GM18517 (cell line): ENCODE results near the gene PRG2.
"Not testable (repeated sequence)": the region's sequence is repeated elsewhere in the genome, so short reads cannot be mapped to it uniquely, and the experiment has no call there.

Experiments
- ATAC-seq: cut with Tn5 transposase; IDR thresholded peaks from one replicate; pipeline ENCODE4 v1.9.1; 2021; ENCODE audit warnings: mild to moderate bottlenecking, moderate library complexity; ENCODE audit not compliant: unreplicated experiment

PRG2 gene

GRCh38 chr11:57348636-57349313 is 41.7 kb downstream of the PRG2 start:
- ATAC-seq, result no peak

GRCh38 chr11:57348052-57348451 is 42.4 kb downstream of the PRG2 start:
- no peak for ATAC-seq

GRCh38 chr11:57347336-57347735 is 43.1 kb downstream of the PRG2 start:
- ATAC-seq, result no peak

GRCh38 chr11:57345555-57346211 is 44.8 kb downstream of the PRG2 start:
- peak; percentile 69 for ATAC-seq

DNA sequence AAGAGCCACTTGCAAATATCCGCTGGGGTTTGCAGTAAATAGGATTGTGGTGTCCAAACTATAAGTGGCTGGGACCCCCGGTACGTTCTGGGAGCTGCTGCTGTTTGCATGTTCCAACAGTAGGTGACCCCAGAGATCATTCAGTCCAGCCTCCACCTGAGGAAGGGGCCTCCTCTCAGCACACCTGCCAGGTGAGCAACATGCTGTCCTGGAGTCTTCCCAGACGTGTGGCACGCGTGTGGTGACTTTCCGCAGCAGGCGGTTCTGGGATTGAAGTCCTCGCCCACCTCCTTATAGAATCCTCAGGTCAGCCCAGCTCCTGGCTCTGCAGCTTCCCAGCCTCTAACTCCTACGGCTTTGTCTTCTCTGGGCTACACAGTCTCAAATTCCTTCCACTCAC is 45.6 kb downstream of the PRG2 start:
- no peak for ATAC-seq

GRCh38 chr11:57343825-57344224 is 46.6 kb downstream of the PRG2 start:
- ATAC-seq, result no peak

- ATAC-seq, result no peak
These were observed 47.7 kb downstream of the PRG2 start for GRCh38 chr11:57342702-57343101.

DNA sequence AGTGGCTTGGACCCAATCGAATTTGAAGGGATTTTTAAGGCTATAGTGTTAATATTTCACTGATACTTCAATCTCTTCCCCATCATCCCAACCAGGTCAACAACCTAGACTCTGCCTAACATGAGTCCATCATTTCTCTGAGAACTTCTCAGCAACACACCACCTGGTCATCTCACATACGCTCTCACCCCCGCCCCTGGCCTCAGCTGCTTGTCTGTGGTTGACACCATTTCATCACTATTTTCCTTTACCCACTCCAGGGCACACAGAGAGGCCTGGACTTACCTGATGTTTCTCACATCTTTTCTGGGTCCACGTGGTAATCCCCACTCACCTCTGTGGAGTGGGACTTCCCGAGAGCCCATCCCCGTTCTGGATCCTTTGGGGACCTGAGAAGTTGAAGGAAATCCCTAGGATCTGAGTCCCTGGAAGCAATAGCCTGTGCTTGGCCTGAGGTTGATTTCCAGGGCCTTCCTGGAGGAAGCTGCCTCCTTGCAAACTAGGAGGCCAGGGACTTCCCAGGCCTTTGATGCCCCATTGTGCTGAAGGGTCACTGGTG is 49.1 kb downstream of the PRG2 start:
- no peak for ATAC-seq

DNA sequence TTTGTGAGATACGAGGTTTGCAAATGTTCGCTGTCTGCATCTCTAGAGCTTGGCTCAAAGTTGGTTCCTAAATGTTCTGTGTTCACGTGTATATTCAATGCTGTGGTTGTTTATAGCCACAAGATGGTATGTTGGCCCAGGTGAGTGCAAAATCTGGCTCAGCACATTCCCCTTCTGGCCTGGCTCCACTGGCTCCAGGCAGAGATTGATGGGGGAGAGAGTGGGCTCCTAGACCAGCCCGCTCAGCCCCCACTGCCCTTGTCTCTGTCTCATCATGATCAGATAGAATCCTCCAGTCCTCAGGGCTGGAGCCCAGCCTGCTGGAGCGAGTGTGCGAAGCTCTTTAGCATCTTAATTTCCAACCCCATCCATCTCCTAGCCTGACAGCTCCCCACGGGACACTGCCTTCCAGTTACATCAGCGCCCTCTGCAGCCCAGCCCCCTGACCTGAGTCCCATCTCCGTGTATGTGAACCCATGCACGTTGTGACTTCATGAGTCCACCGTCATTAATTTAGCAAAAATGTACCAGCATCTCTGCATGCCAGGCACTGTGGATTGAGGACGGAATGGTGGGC is 50.3 kb downstream of the PRG2 start:
- no peak for ATAC-seq

- ATAC-seq, result no peak
These were observed 51.1 kb downstream of the PRG2 start for GRCh38 chr11:57339328-57339727.

DNA sequence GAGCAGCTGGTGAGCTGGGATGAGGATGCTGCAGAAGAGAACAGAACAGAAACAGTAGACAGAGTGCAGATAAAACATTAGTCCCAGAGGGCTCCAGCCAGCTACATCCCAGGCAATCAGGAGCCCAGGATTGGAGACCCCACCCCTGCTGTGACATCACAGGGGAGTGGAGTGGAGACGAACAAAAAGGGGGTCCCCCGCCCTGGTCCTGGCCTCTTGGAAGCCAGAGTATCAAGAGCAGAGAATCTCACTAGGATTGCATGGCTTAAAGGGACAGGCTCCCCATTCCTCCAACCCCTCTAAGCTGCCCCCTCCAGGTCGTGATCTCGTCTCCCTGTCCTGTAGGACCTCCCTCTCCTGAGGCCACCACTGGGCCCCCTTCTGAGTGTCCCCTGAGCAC is 52.3 kb downstream of the PRG2 start, which contains the start of gene P2RX3:
TSS of gene P2RX3 (plus strand) at position 211 of the 400 bp plus-strand sequence. CDS start 199 bp downstream, outside the sequence.
- no peak for ATAC-seq

- not testable (repeated sequence) for ATAC-seq
These were observed 53.6 kb downstream of the PRG2 start for GRCh38 chr11:57336856-57337255.
